Measurements from ENCODE around the gene CEACAM4.

CEACAM4 gene

DNA sequence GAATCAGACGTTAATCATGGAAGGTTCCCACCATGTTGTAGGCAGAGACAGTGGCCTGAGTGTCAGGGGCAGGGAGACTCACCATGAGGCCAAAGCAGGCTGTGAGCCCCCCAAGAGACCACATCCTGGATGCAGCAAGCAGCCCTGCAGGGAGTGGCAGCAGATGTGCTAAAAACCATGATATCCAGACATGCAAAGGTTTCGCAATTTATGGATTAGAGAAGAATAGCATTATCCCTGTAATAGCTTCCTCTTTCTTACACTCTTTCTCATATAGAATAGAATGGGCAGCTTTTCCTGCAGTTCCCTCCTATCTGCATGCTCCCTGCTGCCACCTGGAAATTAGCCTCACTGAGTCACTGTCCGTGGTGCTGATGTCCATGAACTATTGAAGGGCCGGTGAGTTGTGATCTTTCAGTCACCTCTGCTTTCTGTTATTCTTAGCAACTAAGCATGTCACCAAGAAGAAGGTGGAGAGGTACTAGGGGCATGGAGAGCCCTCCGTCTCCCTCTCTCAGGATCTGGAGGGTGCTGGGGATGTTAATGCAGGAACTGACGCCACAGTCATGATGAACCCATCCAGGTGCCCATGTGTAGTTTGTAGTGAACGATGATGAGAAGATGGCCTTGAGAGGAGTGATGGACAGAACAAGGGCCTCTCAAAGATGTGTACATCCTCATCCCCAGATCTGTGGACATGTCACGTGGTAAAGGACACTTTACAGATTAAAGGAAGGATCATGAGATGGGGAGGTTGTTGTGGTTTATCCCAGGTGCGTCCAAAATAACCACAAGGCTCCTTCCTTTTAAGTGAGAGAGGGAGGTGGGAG, 9.9 kb downstream of the CEACAM4 start:
- no peaks in the 10 kb centered on the region for H4K20me1 ChIP-seq (ENCODE audit: low read depth, low read length)
- no peaks in the 10 kb centered on the region for H3K9me3 ChIP-seq (ENCODE audit: insufficient read depth, low read length)
- H3K4me3 ChIP-seq (ENCODE audit: insufficient read depth, low read length, poor library complexity, severe bottlenecking), result no peak overlapping the region
- H3K9me2 ChIP-seq (replicated peaks; ENCODE audit: insufficient read depth, low read length), result no peaks in the 10 kb centered on the region
- H3K4me2 ChIP-seq (ENCODE audit: low read depth, low read length, poor library complexity, severe bottlenecking), result no peak overlapping the region
- H3K9ac ChIP-seq (ENCODE audit: low read length), result no peak overlapping the region
- H2AFZ ChIP-seq (ENCODE audit: low read depth, low read length, severe bottlenecking), result no peak overlapping the region
- TF ChIP-seq EZH2phosphoT487 (conservative IDR thresholded peaks at IDR 0.05; ENCODE audit: low read length), result no peak
- no peak for TF ChIP-seq CTCF (IDR thresholded peaks at IDR 0.05; ENCODE audit: insufficient read depth, low read length, poor library complexity, severe bottlenecking)
- H3K36me3 ChIP-seq (ENCODE audit: low read length), result no peaks in the 10 kb centered on the region
- H3F3A ChIP-seq (ENCODE audit: insufficient read depth), result no peaks in the 10 kb centered on the region
- no peaks in the 10 kb centered on the region for H3K79me2 ChIP-seq (ENCODE audit: insufficient read depth, low read length)
- no peaks in the 10 kb centered on the region for H3K27me3 ChIP-seq (ENCODE audit: low read length)
- H3K27ac ChIP-seq (ENCODE audit: low read depth, low read length), result no peak overlapping the region

- Histone ChIP-seq H3F3A (ENCODE audit: insufficient read depth) (no peaks in the 10 kb centered on the region), H3K4me2 (ENCODE audit: low read depth, low read length, poor library complexity, severe bottlenecking) (no peak overlapping the region), H3K4me3 (ENCODE audit: insufficient read depth, low read length, poor library complexity, severe bottlenecking) (no peak overlapping the region), H3K9me3 (ENCODE audit: insufficient read depth, low read length) (no peaks in the 10 kb centered on the region), H4K20me1 (ENCODE audit: low read depth, low read length) (no peaks in the 10 kb centered on the region), H3K79me2 (ENCODE audit: insufficient read depth, low read length) (no peaks in the 10 kb centered on the region), H3K9ac (ENCODE audit: low read length) (no peak overlapping the region), H2AFZ (ENCODE audit: low read depth, low read length, severe bottlenecking) (no peak overlapping the region), H3K9me2 (replicated peaks; ENCODE audit: insufficient read depth, low read length) (no peaks in the 10 kb centered on the region), H3K27ac (ENCODE audit: low read depth, low read length) (no peak overlapping the region), H3K27me3 (ENCODE audit: low read length) (no peaks in the 10 kb centered on the region), H3K36me3 (ENCODE audit: low read length) (no peaks in the 10 kb centered on the region)
- TF ChIP-seq EZH2phosphoT487 (conservative IDR thresholded peaks at IDR 0.05; ENCODE audit: low read length), result no peak
- TF ChIP-seq CTCF (IDR thresholded peaks at IDR 0.05; ENCODE audit: insufficient read depth, low read length, poor library complexity, severe bottlenecking), result no peak
These were observed 11.7 kb downstream of the CEACAM4 start for GRCh38 chr19:41615207-41615606.

GRCh38 chr19:41612483-41612882, 14.4 kb downstream of the CEACAM4 start:
- Histone ChIP-seq H4K20me1 (ENCODE audit: low read depth, low read length) (no peaks in the 10 kb centered on the region), H3K79me2 (ENCODE audit: insufficient read depth, low read length) (no peaks in the 10 kb centered on the region), H3K4me3 (ENCODE audit: insufficient read depth, low read length, poor library complexity, severe bottlenecking) (no peak overlapping the region), H3K4me2 (ENCODE audit: low read depth, low read length, poor library complexity, severe bottlenecking) (no peak overlapping the region), H2AFZ (ENCODE audit: low read depth, low read length, severe bottlenecking) (no peak overlapping the region), H3K9me2 (replicated peaks; ENCODE audit: insufficient read depth, low read length) (no peaks in the 10 kb centered on the region), H3K9ac (ENCODE audit: low read length) (no peak overlapping the region), H3K36me3 (ENCODE audit: low read length) (no peaks in the 10 kb centered on the region), H3K27me3 (ENCODE audit: low read length) (no peaks in the 10 kb centered on the region), H3K9me3 (ENCODE audit: insufficient read depth, low read length) (no peaks in the 10 kb centered on the region), H3K27ac (ENCODE audit: low read depth, low read length) (no peak overlapping the region), H3F3A (ENCODE audit: insufficient read depth) (no peaks in the 10 kb centered on the region)
- TF ChIP-seq CTCF (IDR thresholded peaks at IDR 0.05; ENCODE audit: insufficient read depth, low read length, poor library complexity, severe bottlenecking) (no peak), EZH2phosphoT487 (conservative IDR thresholded peaks at IDR 0.05; ENCODE audit: low read length) (no peak)
